ENCODE measurements around the gene MAN1C1.

GRCh38 chr1:25700626-25701025, 84.0 kb downstream of the MAN1C1 start:
- TF ChIP-seq CTCF (conservative IDR thresholded peaks at IDR 0.05 in 1 of 2, IDR thresholded peaks at IDR 0.05 in 1 of 2; ENCODE audit: low read depth in 1 of 2, low read length in 2 of 2) (no peak), EZH2 (IDR thresholded peaks at IDR 0.05; ENCODE audit: low read length, missing control alignments) (no peak)

Data from fibroblast of lung (primary cell).